Omental fat pad (tissue), 4 donors: ENCODE data around the gene ARHGEF11. TPM values are rescaled to one million over a fixed set of nuclear protein-coding genes. Genes with fewer than 3 reads are reported as not detected.

ENCODE experiments used
- ATAC-seq: fragments of 150-250 bp; one replicate; pipeline ENCODE4 v1.9.1; 2016; ENCODE audit warnings: mild to moderate bottlenecking, moderate library complexity; ENCODE audit not compliant: low FRiP score
- DNase-seq: peaks from one replicate; pipeline ENCODE4 v3.0.0-alpha.2; 2019; ENCODE audit warnings: low spot score
- total RNA-seq, 4 donors: library from RNA; depleted of rRNA; stranded (reverse); fragments of >200 nt; gene quantifications; one replicate each; pipeline ENCODE4 v1.1.0, GENCODE V29; 2016
- TF ChIP-seq, protein P1 (sequence below), 3 donors: fragments of 450-650 bp; IDR thresholded peaks; one replicate each; pipeline ENCODE4 v1.5.1; 2016 to 2017; ENCODE audit warnings: antibody characterized with exemption in 3 of 3, mild to moderate bottlenecking in 3 of 3, moderate library complexity in 2 of 3

ARHGEF11 gene
- total RNA-seq, 4 donors from 2014 or later: 26.4 to 46.5 (median 35.6) TPM

DNA sequence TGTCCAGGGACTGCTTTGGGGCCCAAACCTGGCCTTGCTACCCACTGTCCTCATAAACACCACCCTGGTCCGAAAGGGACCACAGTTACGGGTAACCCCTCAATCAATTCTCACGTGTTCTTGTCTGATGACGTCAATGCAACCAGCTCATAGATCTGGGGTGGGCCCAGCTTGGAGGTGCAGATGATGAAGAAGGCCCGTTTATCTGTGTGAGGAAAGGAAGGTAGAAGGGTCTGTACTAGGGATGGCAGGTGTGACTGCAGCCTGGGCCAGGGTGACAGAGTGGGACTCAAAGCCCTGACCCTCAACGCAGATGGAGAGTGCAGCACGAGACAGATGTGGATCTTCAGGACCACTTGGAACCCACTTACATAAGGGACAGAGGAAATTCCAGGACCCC, 103.0 kb downstream of the ARHGEF11 start:
- ATAC-seq (no peak), DNase-seq (no peak)
- TF ChIP-seq, protein P1, sequence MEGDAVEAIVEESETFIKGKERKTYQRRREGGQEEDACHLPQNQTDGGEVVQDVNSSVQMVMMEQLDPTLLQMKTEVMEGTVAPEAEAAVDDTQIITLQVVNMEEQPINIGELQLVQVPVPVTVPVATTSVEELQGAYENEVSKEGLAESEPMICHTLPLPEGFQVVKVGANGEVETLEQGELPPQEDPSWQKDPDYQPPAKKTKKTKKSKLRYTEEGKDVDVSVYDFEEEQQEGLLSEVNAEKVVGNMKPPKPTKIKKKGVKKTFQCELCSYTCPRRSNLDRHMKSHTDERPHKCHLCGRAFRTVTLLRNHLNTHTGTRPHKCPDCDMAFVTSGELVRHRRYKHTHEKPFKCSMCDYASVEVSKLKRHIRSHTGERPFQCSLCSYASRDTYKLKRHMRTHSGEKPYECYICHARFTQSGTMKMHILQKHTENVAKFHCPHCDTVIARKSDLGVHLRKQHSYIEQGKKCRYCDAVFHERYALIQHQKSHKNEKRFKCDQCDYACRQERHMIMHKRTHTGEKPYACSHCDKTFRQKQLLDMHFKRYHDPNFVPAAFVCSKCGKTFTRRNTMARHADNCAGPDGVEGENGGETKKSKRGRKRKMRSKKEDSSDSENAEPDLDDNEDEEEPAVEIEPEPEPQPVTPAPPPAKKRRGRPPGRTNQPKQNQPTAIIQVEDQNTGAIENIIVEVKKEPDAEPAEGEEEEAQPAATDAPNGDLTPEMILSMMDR (IDR thresholded peaks at IDR 0.05): no peak

DNA sequence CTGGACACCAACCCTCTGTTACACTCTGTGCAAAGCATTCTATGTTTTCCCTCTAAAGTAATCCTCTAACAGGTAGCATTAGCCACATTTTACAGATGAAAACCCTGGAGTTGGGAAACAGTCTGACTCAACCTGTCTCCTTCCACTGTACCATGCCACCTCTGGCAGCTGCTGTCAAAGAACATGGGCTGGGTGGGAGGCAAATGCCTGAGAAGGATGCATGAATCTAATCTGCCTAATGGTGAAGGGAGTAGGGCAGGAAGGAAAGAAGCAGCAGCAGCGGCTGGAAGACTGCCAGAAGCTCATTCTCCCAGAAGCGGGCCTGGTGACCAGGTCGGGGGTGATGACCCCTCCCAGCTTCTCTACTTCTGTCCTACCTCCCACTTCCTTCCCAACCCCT, 103.4 kb downstream of the ARHGEF11 start:
- DNase-seq (no peak), ATAC-seq (no peak)
- TF ChIP-seq, protein P1 (IDR thresholded peaks at IDR 0.05): no peak

DNA sequence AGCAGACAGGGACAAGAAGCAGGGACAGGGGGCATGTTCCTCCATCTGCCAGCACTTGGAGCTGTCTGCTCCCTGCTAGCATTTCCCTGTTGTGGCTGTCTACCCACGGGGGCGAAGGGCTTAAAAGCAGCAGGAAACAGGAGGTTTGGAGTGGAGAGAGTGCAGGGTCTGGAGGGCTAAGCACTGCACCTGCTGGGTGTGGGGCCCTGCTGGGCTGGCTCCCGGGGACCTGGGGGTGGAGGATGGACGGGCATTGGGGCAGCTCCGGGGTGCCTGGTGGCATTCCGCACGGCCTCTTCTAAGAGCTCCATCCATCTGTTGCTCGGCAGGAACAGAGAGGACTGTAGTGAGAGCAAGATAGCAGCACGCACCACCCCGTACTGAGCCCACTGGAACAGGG, 103.9 kb downstream of the ARHGEF11 start:
- DNase-seq (no peak), ATAC-seq (no peak)
- TF ChIP-seq, protein P1 (IDR thresholded peaks at IDR 0.05): no peak

DNA sequence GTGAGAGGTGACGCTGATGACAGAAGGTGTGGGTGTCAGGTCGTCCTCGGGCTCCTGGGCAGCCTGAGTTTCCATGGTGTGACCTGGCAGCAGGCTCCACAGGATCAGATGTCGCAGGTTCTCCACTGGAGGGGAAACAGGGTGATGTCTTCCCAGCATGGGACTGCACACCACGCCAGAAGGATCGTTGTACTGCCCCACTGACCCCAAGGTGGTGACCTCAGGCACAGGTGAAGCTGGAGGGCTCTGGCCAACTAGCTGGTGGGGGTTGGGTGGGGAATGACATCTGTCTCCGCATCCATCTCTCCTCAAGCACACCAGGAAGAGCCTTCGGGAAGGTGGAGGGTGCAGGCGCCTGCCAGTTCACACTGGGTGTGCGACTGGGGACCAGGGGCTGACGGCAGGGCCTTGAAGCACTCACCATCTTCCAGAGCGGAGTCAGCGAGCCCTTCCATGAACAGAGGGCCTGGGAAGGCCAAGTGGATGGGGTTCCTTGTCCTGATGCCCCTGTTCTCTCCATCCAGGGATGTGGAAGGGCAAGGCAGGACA, 105.7 kb downstream of the ARHGEF11 start:
- no peak for DNase-seq
- ATAC-seq: no peak
- TF ChIP-seq, protein P1 (IDR thresholded peaks at IDR 0.05): no peak

DNA sequence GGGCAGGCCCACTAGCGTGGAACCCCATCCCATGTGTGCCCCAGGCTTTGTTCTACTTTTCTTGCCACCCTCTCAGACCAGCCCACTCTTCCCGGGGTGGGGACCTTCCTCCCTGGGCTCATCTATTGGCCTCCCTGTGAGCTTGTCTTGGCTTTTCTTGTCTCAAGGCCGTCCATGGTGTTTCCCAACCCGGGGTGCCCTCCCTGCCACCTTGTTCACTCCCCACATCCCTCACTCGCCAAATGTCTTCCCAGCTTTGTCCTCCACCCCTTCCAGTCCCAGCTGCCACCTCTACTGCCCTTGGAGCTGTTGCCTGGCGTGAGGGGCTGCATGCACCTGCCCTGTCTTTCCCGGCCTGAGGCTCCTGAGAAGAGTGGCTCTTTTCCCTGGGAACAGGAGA, 106.7 kb downstream of the ARHGEF11 start:
- DNase-seq: no peak

DNA sequence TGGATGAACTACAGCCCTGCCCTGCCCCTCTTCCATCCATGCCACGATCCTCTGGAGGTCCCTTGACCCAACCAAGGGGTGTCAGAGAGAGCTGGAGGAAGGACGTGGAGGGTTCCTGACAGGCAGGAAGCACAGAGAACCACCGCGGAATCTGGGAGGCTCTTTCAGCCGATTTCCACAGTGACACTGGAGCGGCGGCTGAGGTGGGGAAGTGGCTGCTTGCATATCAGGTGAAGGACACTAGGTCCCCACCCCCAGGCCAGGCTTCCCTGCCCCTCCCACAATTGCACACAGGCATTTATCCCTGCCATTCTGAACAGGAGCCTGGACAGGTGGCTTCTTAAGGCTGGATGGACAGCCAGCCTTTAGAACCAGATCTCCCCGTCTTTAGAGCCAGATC, 107.7 kb downstream of the ARHGEF11 start:
- no peak for ATAC-seq
- no peak for DNase-seq
- TF ChIP-seq, protein P1 (IDR thresholded peaks at IDR 0.05): no peak

More for the DNA sequence above, 106.7 kb downstream of the ARHGEF11 start:
- no peak for ATAC-seq
- TF ChIP-seq, protein P1 (IDR thresholded peaks at IDR 0.05): no peak

DNA sequence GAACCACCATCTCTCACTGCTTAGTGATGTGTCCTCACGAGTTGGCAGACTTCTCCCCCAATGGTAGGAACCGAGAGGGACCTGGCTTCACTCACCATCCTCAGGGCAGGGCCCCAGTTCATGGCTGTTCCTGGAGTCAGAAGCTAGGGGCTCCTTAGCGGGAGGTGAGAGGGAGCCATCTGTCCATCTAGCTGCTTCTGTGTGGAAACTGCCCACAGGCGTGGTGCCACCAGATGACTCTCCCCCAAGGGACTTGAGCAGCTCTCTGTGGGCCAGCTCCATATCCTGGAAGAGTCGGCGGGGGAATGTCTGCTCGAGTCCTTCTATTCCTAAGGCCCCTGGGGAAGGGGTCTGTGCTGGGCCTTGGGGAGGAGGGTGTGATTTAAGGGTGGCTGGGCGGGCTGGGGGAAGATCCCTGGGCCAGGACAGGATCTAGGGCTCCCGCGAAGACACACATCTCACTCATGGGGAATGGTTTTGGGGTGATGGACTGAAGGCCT, 108.8 kb downstream of the ARHGEF11 start:
- no peak for DNase-seq
- TF ChIP-seq, protein P1 (IDR thresholded peaks at IDR 0.05): no peak
- no peak for ATAC-seq
